ENCODE results near the gene SYNE2.

Gene SYNE2

GRCh38 chr14:63940387-63940786 lies 87.6 kb downstream of the SYNE2 start:
- Histone ChIP-seq H3K9ac (ENCODE audit: low read length) (no peak overlapping the region), H3K9me2 (replicated peaks; ENCODE audit: insufficient read depth, low read length) (no peaks in the 10 kb centered on the region), H3K9me3 (ENCODE audit: insufficient read depth, low read length) (no peaks in the 10 kb centered on the region), H3K36me3 (ENCODE audit: low read length) (peaks cover 24% of the 10 kb centered on the region), H3K4me2 (ENCODE audit: low read depth, low read length, poor library complexity, severe bottlenecking) (no peak overlapping the region), H3F3A (ENCODE audit: insufficient read depth) (peaks cover 5% of the 10 kb centered on the region; the same call in 1 of the 2 replicates), H3K27ac (ENCODE audit: low read depth, low read length) (peak overlapping the region; percentile 38; the same call in 1 of the 2 replicates), H3K27me3 (ENCODE audit: low read length) (no peaks in the 10 kb centered on the region), H3K4me3 (ENCODE audit: insufficient read depth, low read length, poor library complexity, severe bottlenecking) (no peak overlapping the region), H4K20me1 (ENCODE audit: low read depth, low read length) (no peaks in the 10 kb centered on the region; the same call in 1 of the 2 replicates), H3K79me2 (ENCODE audit: insufficient read depth, low read length) (peaks cover 43% of the 10 kb centered on the region), H2AFZ (ENCODE audit: low read depth, low read length, severe bottlenecking) (no peak overlapping the region)
- no peak for TF ChIP-seq CTCF (IDR thresholded peaks at IDR 0.05; ENCODE audit: insufficient read depth, low read length, poor library complexity, severe bottlenecking)

GRCh38 chr14:63941023-63941422 lies 88.2 kb downstream of the SYNE2 start:
- Histone ChIP-seq H3K4me3 (ENCODE audit: insufficient read depth, low read length, poor library complexity, severe bottlenecking) (no peak overlapping the region), H3K27me3 (ENCODE audit: low read length) (no peaks in the 10 kb centered on the region), H3K9ac (ENCODE audit: low read length) (no peak overlapping the region), H3K4me2 (ENCODE audit: low read depth, low read length, poor library complexity, severe bottlenecking) (no peak overlapping the region), H3F3A (ENCODE audit: insufficient read depth) (peaks cover 5% of the 10 kb centered on the region; the same call in 1 of the 2 replicates), H3K9me2 (replicated peaks; ENCODE audit: insufficient read depth, low read length) (no peaks in the 10 kb centered on the region), H3K36me3 (ENCODE audit: low read length) (peaks cover 28% of the 10 kb centered on the region), H2AFZ (ENCODE audit: low read depth, low read length, severe bottlenecking) (no peak overlapping the region), H3K27ac (ENCODE audit: low read depth, low read length) (no peak overlapping the region), H4K20me1 (ENCODE audit: low read depth, low read length) (no peaks in the 10 kb centered on the region; the same call in 1 of the 2 replicates), H3K9me3 (ENCODE audit: insufficient read depth, low read length) (no peaks in the 10 kb centered on the region), H3K79me2 (ENCODE audit: insufficient read depth, low read length) (peaks cover 38% of the 10 kb centered on the region)
- TF ChIP-seq EZH2phosphoT487 (conservative IDR thresholded peaks at IDR 0.05; ENCODE audit: low read length) (no peak), CTCF (IDR thresholded peaks at IDR 0.05; ENCODE audit: insufficient read depth, low read length, poor library complexity, severe bottlenecking) (no peak)

GRCh38 chr14:63949696-63950095 lies 96.9 kb downstream of the SYNE2 start:
- H3K9ac ChIP-seq (ENCODE audit: low read length) = no peak overlapping the region
- no peaks in the 10 kb centered on the region for H4K20me1 ChIP-seq (ENCODE audit: low read depth, low read length)
- peaks cover 52% of the 10 kb centered on the region; the same call in 1 of the 2 replicates for H3K36me3 ChIP-seq (ENCODE audit: low read length)
- no peak overlapping the region for H3K4me3 ChIP-seq (ENCODE audit: insufficient read depth, low read length, poor library complexity, severe bottlenecking)
- no peak overlapping the region for H3K27ac ChIP-seq (ENCODE audit: low read depth, low read length)
- TF ChIP-seq EZH2phosphoT487 (conservative IDR thresholded peaks at IDR 0.05; ENCODE audit: low read length) = no peak
- no peak for TF ChIP-seq CTCF (IDR thresholded peaks at IDR 0.05; ENCODE audit: insufficient read depth, low read length, poor library complexity, severe bottlenecking)
- 0 out of 2 replicates have a peak, but pooled peaks cover 10% of the 10 kb centered on the region for H3F3A ChIP-seq (ENCODE audit: insufficient read depth)
- H3K27me3 ChIP-seq (ENCODE audit: low read length) = no peaks in the 10 kb centered on the region
- H3K9me2 ChIP-seq (replicated peaks; ENCODE audit: insufficient read depth, low read length) = no peaks in the 10 kb centered on the region
- no peak overlapping the region for H2AFZ ChIP-seq (ENCODE audit: low read depth, low read length, severe bottlenecking)
- H3K79me2 ChIP-seq (ENCODE audit: insufficient read depth, low read length) = peaks cover 4% of the 10 kb centered on the region; the same call in 1 of the 2 replicates
- no peaks in the 10 kb centered on the region for H3K9me3 ChIP-seq (ENCODE audit: insufficient read depth, low read length)
- no peak overlapping the region for H3K4me2 ChIP-seq (ENCODE audit: low read depth, low read length, poor library complexity, severe bottlenecking)

All from SU-DHL-6 (cell line).